ENCODE measurements around the gene RELT. TPM values are rescaled to one million over a fixed set of nuclear protein-coding genes. Genes with fewer than 3 reads are reported as not detected.

Gene RELT
- total RNA-seq, 1 experiment from 2014 or later = 13.8 TPM

DNA sequence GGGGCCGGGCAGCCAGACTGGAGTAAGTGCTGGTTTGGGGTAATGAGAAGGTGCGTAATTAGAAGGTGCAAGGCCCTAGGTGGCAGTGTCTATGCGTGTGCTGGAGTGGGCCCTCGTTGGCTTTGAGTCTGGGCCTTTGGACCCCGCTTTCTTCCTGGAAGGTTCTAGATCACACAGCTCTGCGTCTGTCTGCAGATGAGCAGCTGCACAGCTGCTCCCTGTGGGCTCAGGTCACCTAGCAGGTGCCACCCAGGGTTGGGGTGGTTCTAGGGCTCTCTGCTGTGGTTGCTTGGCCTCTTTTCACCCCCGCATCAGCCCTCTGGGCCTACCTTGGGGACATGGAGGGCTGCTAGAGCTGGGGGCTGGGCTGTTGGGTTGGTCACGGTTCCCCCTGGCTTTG is 10.3 kb downstream of the RELT start:
- Histone ChIP-seq H3K4me1 (ENCODE audit: control insufficient read depth in 1 of 2, insufficient read depth in 2 of 2, low read length in 2 of 2) (peaks cover 7 to 46% of the 10 kb centered on the region in 2 experiments; a peak in 3 of 4 replicates), H3K9me3 (ENCODE audit: control insufficient read depth in 1 of 2, insufficient read depth in 1 of 2, low read depth in 1 of 2, low read length in 2 of 2) (no peaks in the 10 kb centered on the region), H3K4me3 (replicated peaks in 1 of 2; ENCODE audit: low read depth in 1 of 2, low read length in 2 of 2) (no peak overlapping the region), H3K36me3 (ENCODE audit: control insufficient read depth in 1 of 2, insufficient read depth in 2 of 2, low read length in 2 of 2) (peaks cover 0 to 3% of the 10 kb centered on the region in 2 experiments; a peak in 1 of 4 replicates), H3K79me2 (ENCODE audit: insufficient read depth, low read length) (peaks cover 90% of the 10 kb centered on the region), H3K9me2 (ENCODE audit: insufficient read depth) (no peaks in the 10 kb centered on the region), H4K20me1 (ENCODE audit: insufficient read depth) (no peaks in the 10 kb centered on the region), H3K27me3 (ENCODE audit: insufficient read depth, low read length) (no peaks in the 10 kb centered on the region), H2AFZ (ENCODE audit: low read depth, low read length, poor library complexity, severe bottlenecking) (no peak overlapping the region), H3K27ac (ENCODE audit: low read depth, low read length) (no peak overlapping the region; the same call in 1 of the 2 replicates), H3K9ac (ENCODE audit: low read length) (no peak overlapping the region), H3K4me2 (ENCODE audit: low read length) (no peak overlapping the region)
- ChIA-PET RAD21 (ENCODE audit: low non-redundant PET in 1 of 2, low total read pairs in 2 of 2, uncharacterized antibody in 2 of 2, unreplicated experiment in 2 of 2) (no interaction called here), POLR2A (no interaction called here), CTCF (interaction anchor here (1.9 kb wide), 1 partner anchor 35 kb away, joined by 6 read pairs; no protein-coding TSS in a partner anchor)
- TF ChIP-seq SP1 (IDR thresholded peaks at IDR 0.05; ENCODE audit: low read depth) (no peak), EZH2phosphoT487 (IDR thresholded peaks at IDR 0.05; ENCODE audit: borderline replicate concordance) (no peak), TCF7L2 (IDR thresholded peaks at IDR 0.05; ENCODE audit: borderline replicate concordance, extremely low read depth, insufficient read depth, insufficient read length) (no peak), POLR2A (IDR thresholded peaks at IDR 0.05; ENCODE audit: borderline replicate concordance, extremely low read depth, insufficient read depth, insufficient read length) (no peak), JUND (IDR thresholded peaks at IDR 0.05) (no peak), CBX3 (IDR thresholded peaks at IDR 0.05; ENCODE audit: low read depth) (no peak), ZNF274 (IDR thresholded peaks at IDR 0.05; ENCODE audit: low read depth, low read length) (no peak), POLR2AphosphoS5 (IDR thresholded peaks at IDR 0.05; ENCODE audit: low read depth, low read length) (no peak), SIN3A (IDR thresholded peaks at IDR 0.05; ENCODE audit: low read depth) (no peak), FOSL1 (IDR thresholded peaks at IDR 0.05; ENCODE audit: low read depth) (no peak), EZH2 (IDR thresholded peaks at IDR 0.05) (no peak), RAD21 (IDR thresholded peaks at IDR 0.05; ENCODE audit: low read depth) (no peak)
- TF ChIP-seq, protein P1, sequence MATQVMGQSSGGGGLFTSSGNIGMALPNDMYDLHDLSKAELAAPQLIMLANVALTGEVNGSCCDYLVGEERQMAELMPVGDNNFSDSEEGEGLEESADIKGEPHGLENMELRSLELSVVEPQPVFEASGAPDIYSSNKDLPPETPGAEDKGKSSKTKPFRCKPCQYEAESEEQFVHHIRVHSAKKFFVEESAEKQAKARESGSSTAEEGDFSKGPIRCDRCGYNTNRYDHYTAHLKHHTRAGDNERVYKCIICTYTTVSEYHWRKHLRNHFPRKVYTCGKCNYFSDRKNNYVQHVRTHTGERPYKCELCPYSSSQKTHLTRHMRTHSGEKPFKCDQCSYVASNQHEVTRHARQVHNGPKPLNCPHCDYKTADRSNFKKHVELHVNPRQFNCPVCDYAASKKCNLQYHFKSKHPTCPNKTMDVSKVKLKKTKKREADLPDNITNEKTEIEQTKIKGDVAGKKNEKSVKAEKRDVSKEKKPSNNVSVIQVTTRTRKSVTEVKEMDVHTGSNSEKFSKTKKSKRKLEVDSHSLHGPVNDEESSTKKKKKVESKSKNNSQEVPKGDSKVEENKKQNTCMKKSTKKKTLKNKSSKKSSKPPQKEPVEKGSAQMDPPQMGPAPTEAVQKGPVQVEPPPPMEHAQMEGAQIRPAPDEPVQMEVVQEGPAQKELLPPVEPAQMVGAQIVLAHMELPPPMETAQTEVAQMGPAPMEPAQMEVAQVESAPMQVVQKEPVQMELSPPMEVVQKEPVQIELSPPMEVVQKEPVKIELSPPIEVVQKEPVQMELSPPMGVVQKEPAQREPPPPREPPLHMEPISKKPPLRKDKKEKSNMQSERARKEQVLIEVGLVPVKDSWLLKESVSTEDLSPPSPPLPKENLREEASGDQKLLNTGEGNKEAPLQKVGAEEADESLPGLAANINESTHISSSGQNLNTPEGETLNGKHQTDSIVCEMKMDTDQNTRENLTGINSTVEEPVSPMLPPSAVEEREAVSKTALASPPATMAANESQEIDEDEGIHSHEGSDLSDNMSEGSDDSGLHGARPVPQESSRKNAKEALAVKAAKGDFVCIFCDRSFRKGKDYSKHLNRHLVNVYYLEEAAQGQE (IDR thresholded peaks at IDR 0.05; ENCODE audit: low read depth) = no peak
- TF ChIP-seq, protein P2, sequence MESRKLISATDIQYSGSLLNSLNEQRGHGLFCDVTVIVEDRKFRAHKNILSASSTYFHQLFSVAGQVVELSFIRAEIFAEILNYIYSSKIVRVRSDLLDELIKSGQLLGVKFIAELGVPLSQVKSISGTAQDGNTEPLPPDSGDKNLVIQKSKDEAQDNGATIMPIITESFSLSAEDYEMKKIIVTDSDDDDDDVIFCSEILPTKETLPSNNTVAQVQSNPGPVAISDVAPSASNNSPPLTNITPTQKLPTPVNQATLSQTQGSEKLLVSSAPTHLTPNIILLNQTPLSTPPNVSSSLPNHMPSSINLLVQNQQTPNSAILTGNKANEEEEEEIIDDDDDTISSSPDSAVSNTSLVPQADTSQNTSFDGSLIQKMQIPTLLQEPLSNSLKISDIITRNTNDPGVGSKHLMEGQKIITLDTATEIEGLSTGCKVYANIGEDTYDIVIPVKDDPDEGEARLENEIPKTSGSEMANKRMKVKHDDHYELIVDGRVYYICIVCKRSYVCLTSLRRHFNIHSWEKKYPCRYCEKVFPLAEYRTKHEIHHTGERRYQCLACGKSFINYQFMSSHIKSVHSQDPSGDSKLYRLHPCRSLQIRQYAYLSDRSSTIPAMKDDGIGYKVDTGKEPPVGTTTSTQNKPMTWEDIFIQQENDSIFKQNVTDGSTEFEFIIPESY (IDR thresholded peaks at IDR 0.05; ENCODE audit: extremely low read depth, insufficient replicate concordance, low read length) = no peak
- TF ChIP-seq, protein P3, sequence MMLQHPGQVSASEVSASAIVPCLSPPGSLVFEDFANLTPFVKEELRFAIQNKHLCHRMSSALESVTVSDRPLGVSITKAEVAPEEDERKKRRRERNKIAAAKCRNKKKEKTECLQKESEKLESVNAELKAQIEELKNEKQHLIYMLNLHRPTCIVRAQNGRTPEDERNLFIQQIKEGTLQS (IDR thresholded peaks at IDR 0.05) = no peak
- TF ChIP-seq, protein P4, sequence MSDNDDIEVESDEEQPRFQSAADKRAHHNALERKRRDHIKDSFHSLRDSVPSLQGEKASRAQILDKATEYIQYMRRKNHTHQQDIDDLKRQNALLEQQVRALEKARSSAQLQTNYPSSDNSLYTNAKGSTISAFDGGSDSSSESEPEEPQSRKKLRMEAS (IDR thresholded peaks at IDR 0.05) = no peak
- intact Hi-C loops (cut with micrococcal nuclease) = no loop called here
- DNase-seq (ENCODE audit: low read depth, low spot score) (no peak), ATAC-seq (no peak)
- BruUV-seq (replicated peaks) = no TSS peak
